ENCODE measurements around the gene RPL37. TPM values are rescaled to one million over a fixed set of nuclear protein-coding genes. Genes with fewer than 3 reads are reported as not detected.

The RPL37 gene
- total RNA-seq, 3 donors from 2014 or later: 785 to 853 (median 837) TPM

DNA sequence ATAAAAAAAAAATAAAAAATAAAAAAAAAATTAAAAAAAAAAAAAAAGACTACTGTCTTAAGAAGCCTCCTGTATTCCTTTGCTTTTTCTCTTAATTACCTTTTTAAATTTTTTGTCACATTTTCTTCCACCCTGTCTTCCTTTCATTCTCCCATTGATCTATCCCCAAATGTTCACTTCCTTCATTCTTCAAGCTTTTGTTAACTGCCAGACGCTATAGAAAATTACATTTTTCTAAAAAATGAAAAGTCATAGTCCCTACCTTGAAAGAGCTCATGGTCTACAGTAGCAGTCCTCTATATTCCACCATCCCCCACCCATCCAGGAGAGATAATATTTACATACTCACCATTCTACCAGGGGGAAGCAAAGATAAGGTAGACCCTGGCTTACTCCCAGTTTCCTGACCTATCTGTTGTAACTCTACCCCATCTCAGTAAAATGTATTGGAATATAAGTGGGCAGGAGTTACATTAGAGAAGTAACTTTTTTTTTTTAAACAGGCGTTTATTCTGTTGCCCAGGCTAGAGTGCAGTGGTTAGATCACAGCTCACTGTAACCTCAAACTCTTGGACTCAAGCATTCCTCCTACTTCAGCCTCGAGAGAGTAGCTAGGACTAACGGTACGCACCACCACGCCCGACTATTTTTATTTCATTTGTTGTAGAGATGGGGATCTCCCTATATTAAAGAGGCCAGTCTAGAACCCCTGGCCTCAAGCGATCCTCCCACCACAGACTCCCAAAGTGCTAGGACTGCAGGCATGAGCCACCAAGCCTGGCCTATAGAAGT lies 33.1 kb downstream of the RPL37 start:
- H3K4me1 ChIP-seq (ENCODE audit: low read depth): peaks cover 3% of the 10 kb centered on the region
- no peaks in the 10 kb centered on the region for H3K9me3 ChIP-seq
- ATAC-seq (no peak), DNase-seq (no peak)
- TF ChIP-seq, protein P1, sequence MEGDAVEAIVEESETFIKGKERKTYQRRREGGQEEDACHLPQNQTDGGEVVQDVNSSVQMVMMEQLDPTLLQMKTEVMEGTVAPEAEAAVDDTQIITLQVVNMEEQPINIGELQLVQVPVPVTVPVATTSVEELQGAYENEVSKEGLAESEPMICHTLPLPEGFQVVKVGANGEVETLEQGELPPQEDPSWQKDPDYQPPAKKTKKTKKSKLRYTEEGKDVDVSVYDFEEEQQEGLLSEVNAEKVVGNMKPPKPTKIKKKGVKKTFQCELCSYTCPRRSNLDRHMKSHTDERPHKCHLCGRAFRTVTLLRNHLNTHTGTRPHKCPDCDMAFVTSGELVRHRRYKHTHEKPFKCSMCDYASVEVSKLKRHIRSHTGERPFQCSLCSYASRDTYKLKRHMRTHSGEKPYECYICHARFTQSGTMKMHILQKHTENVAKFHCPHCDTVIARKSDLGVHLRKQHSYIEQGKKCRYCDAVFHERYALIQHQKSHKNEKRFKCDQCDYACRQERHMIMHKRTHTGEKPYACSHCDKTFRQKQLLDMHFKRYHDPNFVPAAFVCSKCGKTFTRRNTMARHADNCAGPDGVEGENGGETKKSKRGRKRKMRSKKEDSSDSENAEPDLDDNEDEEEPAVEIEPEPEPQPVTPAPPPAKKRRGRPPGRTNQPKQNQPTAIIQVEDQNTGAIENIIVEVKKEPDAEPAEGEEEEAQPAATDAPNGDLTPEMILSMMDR (IDR thresholded peaks at IDR 0.05): no peak
- intact Hi-C loops (cut with DNase I, micrococcal nuclease): no loop called here
- H3K4me3 ChIP-seq: no peak overlapping the region
- H3K36me3 ChIP-seq (ENCODE audit: low read depth): no peaks in the 10 kb centered on the region

DNA sequence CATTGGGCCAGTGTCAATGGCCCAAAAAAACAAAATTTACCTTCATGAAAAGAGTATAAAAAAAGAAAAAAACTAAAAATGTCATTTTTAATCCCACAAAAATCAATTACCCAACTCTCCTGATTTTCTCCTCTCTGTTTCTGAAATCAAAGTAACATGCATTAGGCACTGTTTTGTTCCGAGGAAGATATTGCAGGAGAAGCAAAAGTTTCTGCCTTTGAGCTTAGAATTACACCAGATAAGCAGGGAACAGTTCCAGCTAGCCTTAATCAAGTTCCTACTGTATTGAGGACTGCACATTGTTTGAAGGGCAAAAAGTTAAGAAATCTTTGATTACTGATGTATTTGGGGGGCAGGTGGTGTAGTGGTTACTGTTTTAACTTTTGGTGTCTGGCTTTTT lies 35.8 kb downstream of the RPL37 start:
- no peak overlapping the region for H3K4me3 ChIP-seq
- no peaks in the 10 kb centered on the region for H3K9me3 ChIP-seq
- H3K4me1 ChIP-seq (ENCODE audit: low read depth): peaks cover 17% of the 10 kb centered on the region
- intact Hi-C loops (cut with DNase I, micrococcal nuclease): no loop called here
- DNase-seq (no peak), ATAC-seq (no peak)
- TF ChIP-seq, protein P1 (IDR thresholded peaks at IDR 0.05): no peak
- no peaks in the 10 kb centered on the region for H3K36me3 ChIP-seq (ENCODE audit: low read depth)

DNA sequence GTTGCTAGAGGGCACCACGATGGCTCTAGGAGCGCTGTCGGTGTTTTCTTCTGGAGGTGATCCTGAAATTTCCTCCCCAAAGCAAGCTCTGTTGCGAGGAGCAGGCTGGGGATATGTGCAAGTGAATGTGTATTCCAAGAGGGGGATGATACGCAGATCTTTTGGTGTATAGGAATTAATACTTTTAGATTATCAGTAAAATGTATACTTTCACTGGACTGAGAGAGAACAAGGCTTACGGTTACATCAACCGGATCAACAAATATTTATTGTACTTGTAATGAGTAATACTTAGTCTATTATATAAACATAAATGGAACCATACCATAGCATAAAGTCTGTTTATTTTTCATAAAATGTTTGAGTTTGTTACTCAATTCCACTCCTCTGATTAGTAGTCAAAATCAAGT lies 36.2 kb downstream of the RPL37 start:
- intact Hi-C loops (cut with DNase I, micrococcal nuclease): no loop called here
- Histone ChIP-seq H3K9me3 (no peaks in the 10 kb centered on the region), H3K36me3 (ENCODE audit: low read depth) (no peaks in the 10 kb centered on the region), H3K4me1 (ENCODE audit: low read depth) (peaks cover 17% of the 10 kb centered on the region), H3K4me3 (no peak overlapping the region)
- ATAC-seq (no peak), DNase-seq (no peak)
- TF ChIP-seq, protein P1 (IDR thresholded peaks at IDR 0.05): no peak

DNA sequence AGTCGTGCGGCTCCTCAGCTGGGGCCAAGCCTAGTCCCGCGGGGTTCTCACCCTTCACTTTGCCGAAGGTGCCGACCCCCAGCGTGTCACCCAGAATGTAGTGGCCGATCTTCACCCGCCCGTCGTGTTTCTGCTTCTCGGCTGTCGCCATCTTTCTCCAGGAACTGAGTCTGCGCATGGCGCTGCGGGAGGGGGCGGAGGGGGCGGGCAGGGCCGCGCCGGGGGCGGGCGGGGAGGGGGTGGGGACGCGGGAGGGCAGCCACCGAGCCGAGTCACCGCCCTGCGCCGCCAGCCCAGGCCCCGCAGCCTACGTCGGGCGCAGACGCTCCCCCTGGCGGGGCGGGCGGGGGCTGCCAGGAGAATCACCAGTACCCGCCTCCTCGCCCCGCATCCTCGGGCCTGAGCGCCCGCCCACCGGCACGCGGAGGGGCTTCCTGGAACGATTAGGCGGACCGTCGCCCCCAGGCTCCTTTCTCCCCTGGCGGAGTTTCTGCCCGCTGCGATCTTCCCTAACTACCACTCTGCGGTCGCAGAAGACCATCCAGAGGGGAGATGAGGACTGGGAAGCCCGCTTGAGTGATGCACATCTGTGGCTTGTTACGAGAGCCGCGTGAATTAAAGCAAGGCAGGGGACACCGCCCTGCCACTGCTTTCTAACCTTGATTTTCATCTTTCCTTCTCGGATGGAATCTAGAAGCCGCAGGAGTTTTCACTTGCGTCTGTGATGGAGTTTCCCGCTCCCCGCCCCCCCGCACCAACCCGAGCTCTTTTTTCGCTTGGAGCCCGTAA lies 36.8 kb downstream of the RPL37 start, which contains the start of gene PRKAA1:
Gene PRKAA1 (minus strand): TSS at position 363 of the 789 bp plus-strand sequence. CDS start 185 bp downstream, at position 178.
- intact Hi-C loops (cut with DNase I, micrococcal nuclease): no loop called here
- H3K4me3 ChIP-seq: peak within 1 kb of the TSS; percentile 94
- ATAC-seq (peak; percentile 95), DNase-seq (peak; percentile 93 to 95 (median 94))
- no peaks in the 10 kb centered on the region for H3K9me3 ChIP-seq
- no peaks in the 10 kb centered on the region for H3K36me3 ChIP-seq (ENCODE audit: low read depth)
- H3K4me1 ChIP-seq (ENCODE audit: low read depth): peaks cover 20% of the 10 kb centered on the region
- TF ChIP-seq, protein P1 (IDR thresholded peaks at IDR 0.05): peak; percentile 87

DNA sequence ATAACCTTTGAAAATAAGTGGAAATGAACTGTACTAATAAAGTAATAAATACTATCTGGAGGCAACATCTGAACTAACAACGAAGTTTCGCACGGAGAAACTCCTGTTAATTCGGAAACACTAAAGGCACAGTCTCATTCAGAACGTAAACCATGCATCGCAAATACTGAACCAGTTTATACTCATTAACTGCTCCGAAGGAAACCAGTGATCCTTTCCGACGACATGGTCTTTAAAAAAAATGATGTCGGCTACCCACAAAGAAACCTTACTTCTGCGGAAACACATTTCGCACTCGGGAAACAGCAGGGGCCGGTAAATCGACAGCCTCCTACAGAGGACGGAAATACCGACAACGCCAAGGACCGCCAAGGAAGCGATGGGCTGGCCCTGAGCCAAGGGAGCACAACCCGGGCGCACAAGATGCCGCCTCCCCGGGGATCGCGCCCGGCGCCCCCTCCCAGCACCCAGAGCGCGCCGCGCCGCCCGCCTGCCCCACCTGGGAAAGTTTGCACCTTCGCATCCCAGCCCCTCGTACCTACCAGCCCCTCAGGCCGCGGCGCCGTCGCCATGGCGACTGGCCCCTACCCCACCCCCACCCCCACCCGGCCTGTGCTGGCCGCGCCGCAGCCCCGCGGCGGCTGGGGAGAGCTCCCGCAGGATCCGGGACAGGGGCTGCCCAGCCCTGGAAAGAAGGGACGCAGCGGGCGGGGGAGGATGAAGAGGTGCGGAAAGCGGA lies 37.6 kb downstream of the RPL37 start:
- Histone ChIP-seq H3K4me3 (peak overlapping the region; percentile 94), H3K9me3 (no peaks in the 10 kb centered on the region), H3K36me3 (ENCODE audit: low read depth) (no peaks in the 10 kb centered on the region), H3K4me1 (ENCODE audit: low read depth) (peaks cover 24% of the 10 kb centered on the region)
- DNase-seq (peak; percentile 87 to 91 (median 89)), ATAC-seq (peak; percentile 73)
- TF ChIP-seq, protein P1 (IDR thresholded peaks at IDR 0.05): no peak
- intact Hi-C loops (cut with DNase I, micrococcal nuclease): no loop called here

Data from mucosa of descending colon (tissue), 3 donors.